Natural killer cell treated with Interleukin-12 subunit alpha and Interleukin-12 subunit beta and Interleukin-15 and Interleukin-18, amount 100 ng/mL, for 72 hours (primary cell): ENCODE measurements around the gene RNF128. TPM values are rescaled to one million over a fixed set of nuclear protein-coding genes. Genes with fewer than 3 reads are reported as not detected.
"Not testable (repeated sequence)": the region's sequence is repeated elsewhere in the genome, so short reads cannot be mapped to it uniquely, and the experiment has no call there.

Experiments
- ATAC-seq, 2 donors: fragments of 150-1000 bp; cut with Tn5 transposase in 1 of 2; sonication (Bioruptor Pico), chemical (Tn5 transposase) in 1 of 2; 2 replicates each; pipeline ENCODE4 v1.10.0; 2021
- DNase-seq: peaks from one replicate; pipeline ENCODE4 v3.0.0; 2022; ENCODE audit warnings: low spot score
- H3K27ac Mint-ChIP-seq, 2 donors: 1 replicate in 1 of 2; 2 replicates in 1 of 2; pipeline ENCODE4 v1.8.0; 2022; ENCODE audit warnings: mixed read lengths in 2 of 2, mild to moderate bottlenecking in 1 of 2, moderate library complexity in 1 of 2
- H3K27me3 Mint-ChIP-seq, 2 donors: 1 replicate in 1 of 2; 2 replicates in 1 of 2; pipeline ENCODE4 v1.8.0; 2022; ENCODE audit warnings: mixed read lengths in 2 of 2
- H3K36me3 Mint-ChIP-seq: one replicate; pipeline ENCODE4 v1.8.0; 2022; ENCODE audit warnings: mixed read lengths
- H3K4me1 Mint-ChIP-seq, 2 donors: 1 replicate in 1 of 2; 2 replicates in 1 of 2; pipeline ENCODE4 v1.8.0; 2022; ENCODE audit warnings: low read depth in 2 of 2, mixed read lengths in 2 of 2, mild to moderate bottlenecking in 1 of 2
- H3K4me3 Mint-ChIP-seq: one replicate; pipeline ENCODE4 v1.8.0; 2022; ENCODE audit warnings: mixed read lengths
- H3K9me3 Mint-ChIP-seq: 2 replicates; pipeline ENCODE4 v1.8.0; 2022; ENCODE audit warnings: mixed read lengths
- total RNA-seq, 2 donors: library from RNA; stranded (reverse); gene quantifications; one replicate each; pipeline ENCODE4 v1.2.3, GENCODE V29; 2022

The RNF128 gene
- total RNA-seq, 2 donors from 2014 or later, result not detected

DNA sequence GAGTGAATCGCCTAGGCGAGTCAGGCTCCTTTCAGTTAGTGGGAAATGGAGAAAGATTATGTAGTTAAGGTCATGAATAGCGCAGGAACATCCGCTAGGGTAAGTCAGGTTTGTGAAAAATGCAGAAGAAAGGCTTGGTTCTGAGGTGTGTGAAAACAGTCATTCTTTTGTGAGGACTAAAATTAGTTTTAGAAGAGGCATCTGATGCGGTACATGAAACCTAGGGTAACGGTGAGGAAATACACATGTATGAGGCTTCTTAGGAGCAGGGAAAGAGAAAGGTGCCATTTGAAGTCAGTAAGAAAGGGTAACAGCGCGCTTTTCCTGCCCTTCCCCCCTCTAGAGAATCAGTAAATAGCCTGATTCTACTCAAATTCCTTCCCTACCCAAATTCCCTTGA, 570 bp upstream of the RNF128 start:
- Mint-ChIP-seq H3K9me3 (no peaks in the 10 kb centered on the region), H3K27me3 (peaks cover 32 to 42% of the 10 kb centered on the region in 2 donors), H3K27ac (no peak overlapping the region), H3K36me3 (no peaks in the 10 kb centered on the region), H3K4me3 (no peak overlapping the region), H3K4me1 (no peaks in the 10 kb centered on the region)
- DNase-seq (no peak), ATAC-seq (no peak)

DNA sequence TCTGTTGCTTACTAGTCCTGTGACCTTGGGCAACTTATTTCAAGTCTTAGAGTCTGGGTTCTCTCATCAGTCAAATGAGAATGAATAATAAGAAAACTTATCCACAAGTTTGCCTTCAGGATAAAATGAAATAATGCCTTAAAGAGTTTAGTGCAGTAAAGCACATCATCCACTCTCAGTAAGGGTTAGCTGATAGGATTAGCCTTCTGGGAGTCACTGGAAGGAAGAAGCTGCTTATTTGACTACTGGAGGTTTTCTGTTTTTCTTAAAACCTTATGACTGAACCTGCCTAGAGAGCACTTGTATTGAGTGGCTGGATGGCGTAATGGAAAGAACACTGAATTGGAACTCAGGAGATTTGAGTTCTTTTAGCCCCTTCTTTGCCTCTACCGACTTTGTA, 1.8 kb downstream of the RNF128 start:
- H3K27ac Mint-ChIP-seq, result no peak overlapping the region
- H3K4me3 Mint-ChIP-seq, result no peak overlapping the region
- H3K4me1 Mint-ChIP-seq, result no peaks in the 10 kb centered on the region
- no peak for DNase-seq
- H3K9me3 Mint-ChIP-seq, result no peaks in the 10 kb centered on the region
- peaks cover 30 to 43% of the 10 kb centered on the region in 2 donors for H3K27me3 Mint-ChIP-seq
- no peaks in the 10 kb centered on the region for H3K36me3 Mint-ChIP-seq
- ATAC-seq, result no peak

DNA sequence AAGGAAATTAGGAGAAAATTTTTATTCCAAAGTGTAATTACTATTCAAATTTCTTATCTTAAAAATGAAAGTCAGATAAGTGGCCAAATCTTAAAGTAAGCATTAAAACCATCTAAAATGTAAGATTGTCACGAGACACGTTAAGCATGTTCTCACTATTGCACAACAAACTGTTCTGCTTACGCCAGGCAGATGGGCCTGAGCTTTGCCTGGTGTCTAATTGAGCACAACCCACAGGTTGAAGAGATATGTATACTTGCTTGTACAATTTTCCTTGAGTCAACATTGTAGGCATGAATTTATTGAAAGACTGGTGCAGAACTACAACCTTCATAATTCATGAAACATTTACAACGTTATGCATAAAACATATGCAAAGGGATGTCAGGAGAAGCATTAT, 3.9 kb downstream of the RNF128 start:
- DNase-seq (no peak), ATAC-seq (no peak)
- peaks cover 20 to 26% of the 10 kb centered on the region in 2 donors for H3K27me3 Mint-ChIP-seq
- no peaks in the 10 kb centered on the region for H3K36me3 Mint-ChIP-seq
- H3K9me3 Mint-ChIP-seq, result no peaks in the 10 kb centered on the region
- H3K4me1 Mint-ChIP-seq, result no peaks in the 10 kb centered on the region
- no peak overlapping the region for H3K27ac Mint-ChIP-seq
- H3K4me3 Mint-ChIP-seq, result no peak overlapping the region

DNA sequence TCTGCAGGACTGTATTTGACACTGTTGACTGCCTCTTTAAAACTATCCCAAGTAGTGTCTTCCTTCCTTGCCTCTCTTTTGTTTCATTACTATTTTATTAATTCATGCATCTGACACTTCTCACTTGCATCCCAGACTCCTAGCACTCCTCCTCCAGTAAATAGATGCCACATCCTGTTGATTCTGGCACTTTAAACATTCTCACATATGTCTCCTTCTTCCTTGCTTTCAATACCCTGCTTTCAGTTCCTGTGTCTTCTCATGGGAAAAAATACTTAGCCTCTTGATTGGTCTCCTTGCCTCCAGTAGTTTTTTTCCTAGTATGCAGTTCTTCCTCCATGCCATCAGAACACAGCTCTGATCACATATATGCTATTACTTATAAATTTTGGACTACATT, 5.1 kb downstream of the RNF128 start:
- no peaks in the 10 kb centered on the region for H3K9me3 Mint-ChIP-seq
- no peak overlapping the region for H3K4me3 Mint-ChIP-seq
- H3K27me3 Mint-ChIP-seq, result peaks cover 20% of the 10 kb centered on the region in 2 donors
- ATAC-seq, result no peak
- H3K36me3 Mint-ChIP-seq, result no peaks in the 10 kb centered on the region
- no peaks in the 10 kb centered on the region for H3K4me1 Mint-ChIP-seq
- no peak overlapping the region for H3K27ac Mint-ChIP-seq
- no peak for DNase-seq

DNA sequence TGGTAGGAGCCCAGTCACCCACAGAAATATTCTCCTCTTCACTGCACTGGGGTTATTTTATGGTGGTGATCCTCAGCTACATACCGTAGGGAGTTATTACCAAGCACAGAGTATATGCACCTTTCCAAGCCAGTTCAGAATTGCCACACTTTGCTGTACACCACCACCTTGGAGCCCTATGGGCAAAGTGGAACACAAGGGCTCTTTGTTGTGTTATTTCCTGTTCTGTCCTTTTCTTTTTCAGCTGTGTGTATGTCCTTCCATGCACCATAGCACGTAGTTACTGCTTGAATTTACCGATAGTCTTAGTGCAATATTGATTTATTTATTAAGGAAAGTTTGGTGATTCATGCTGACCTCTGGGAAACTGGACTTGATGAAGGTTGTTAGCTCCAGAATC, 8.3 kb downstream of the RNF128 start:
- Mint-ChIP-seq H3K36me3 (no peaks in the 10 kb centered on the region), H3K9me3 (no peaks in the 10 kb centered on the region), H3K27me3 (peaks cover 13 to 20% of the 10 kb centered on the region in 2 donors), H3K27ac (no peak overlapping the region), H3K4me1 (no peaks in the 10 kb centered on the region), H3K4me3 (no peak overlapping the region)
- DNase-seq (no peak), ATAC-seq (no peak)

DNA sequence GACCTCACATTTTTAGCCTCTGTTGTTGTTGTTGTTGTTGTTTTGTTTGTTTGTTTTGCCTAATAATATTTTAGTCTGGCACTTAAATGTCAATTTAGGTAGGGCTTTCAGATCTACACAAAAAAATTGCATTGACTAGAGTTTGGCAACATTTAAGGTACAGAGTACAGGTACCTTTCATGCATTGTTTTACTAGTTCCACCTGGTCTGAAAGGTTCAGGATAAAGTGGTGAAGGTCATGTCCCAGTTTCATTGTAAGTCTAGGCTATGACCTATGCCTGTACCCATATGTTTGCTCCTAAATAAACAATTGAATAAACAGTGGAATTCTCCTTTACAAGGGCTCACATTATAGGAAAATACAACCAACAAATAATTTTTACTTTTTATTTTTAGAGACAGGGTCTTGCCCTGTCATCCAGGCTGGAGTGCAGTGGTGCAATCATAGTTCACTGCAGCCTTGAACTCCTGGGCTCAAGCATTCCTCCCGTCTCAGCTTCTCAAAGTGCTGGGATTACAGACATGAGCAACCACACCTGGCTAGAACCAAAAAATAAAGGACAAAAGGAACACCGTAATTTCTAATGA, 13.8 kb downstream of the RNF128 start:
- Mint-ChIP-seq H3K27me3 (peaks cover 0 to 15% of the 10 kb centered on the region in 2 donors), H3K4me3 (no peak overlapping the region), H3K27ac (no peak overlapping the region), H3K4me1 (no peaks in the 10 kb centered on the region), H3K9me3 (no peaks in the 10 kb centered on the region), H3K36me3 (no peaks in the 10 kb centered on the region)
- DNase-seq (no peak), ATAC-seq (no peak)

DNA sequence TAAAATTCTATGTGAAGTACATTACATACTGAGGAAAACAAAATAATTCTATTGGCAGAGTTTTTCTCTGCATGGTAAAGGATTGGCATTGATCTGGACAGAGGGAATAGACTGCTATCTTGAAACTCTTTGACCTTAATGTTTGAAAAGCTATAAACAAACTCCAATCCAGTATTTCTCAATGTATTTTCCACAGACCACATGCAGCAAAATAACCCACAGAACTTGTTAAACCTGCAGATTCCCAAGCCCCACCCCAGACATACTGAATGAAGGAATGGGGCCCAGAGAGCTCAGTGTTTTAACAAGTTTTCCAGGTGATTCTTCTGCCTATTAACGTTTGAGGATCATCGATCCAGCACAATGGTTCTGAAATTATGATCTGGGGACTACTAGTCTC, 15.7 kb downstream of the RNF128 start:
- no peak for ATAC-seq
- Mint-ChIP-seq H3K4me1 (no peaks in the 10 kb centered on the region), H3K9me3 (no peaks in the 10 kb centered on the region), H3K36me3 (no peaks in the 10 kb centered on the region), H3K27me3 (peaks cover 0 to 10% of the 10 kb centered on the region in 2 donors), H3K27ac (no peak overlapping the region), H3K4me3 (no peak overlapping the region)
- DNase-seq, result no peak

DNA sequence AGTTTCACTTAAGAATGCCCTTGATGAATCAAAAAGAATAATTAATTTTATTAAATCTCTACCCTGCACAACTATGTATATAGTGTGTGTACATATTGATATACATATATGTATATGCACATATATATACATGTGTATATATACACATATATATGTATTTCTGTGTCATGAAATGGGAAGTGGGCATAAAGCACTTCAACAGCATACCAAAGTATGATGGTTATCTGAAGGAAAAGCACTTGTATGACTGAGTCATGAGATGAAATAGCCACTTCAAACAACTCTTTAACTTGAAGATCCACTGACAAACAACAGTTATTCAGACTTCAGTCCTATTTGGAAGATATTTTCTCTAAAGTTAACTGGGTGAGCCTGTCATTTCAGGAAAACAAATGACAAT, 16.3 kb downstream of the RNF128 start:
- Mint-ChIP-seq H3K4me1 (no peaks in the 10 kb centered on the region), H3K4me3 (no peak overlapping the region), H3K27me3 (peaks cover 0 to 10% of the 10 kb centered on the region in 2 donors), H3K27ac (no peak overlapping the region), H3K36me3 (no peaks in the 10 kb centered on the region), H3K9me3 (no peaks in the 10 kb centered on the region)
- ATAC-seq (no peak), DNase-seq (no peak)

DNA sequence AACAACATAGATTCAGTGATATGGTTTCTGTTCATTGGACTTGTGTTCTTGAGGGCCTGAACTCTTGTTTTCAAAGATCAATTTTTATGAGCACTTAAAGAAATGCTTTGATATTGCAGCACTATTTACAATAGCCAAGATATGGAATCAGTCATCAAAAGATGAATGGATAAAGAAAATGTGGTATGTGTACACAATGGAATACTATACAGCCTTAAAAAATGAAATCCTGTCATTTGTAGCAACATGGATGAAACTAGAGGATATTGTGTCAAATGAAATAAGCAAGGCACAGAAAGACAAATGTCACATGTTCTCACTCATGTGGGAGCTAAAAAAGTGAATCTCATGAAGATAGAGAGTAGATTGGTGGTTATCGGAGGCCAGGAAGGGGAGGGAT, 21.9 kb downstream of the RNF128 start:
- H3K4me1 Mint-ChIP-seq, result no peaks in the 10 kb centered on the region
- H3K27me3 Mint-ChIP-seq, result peaks cover 11 to 16% of the 10 kb centered on the region in 2 donors
- ATAC-seq (no peak), DNase-seq (no peak)
- H3K9me3 Mint-ChIP-seq, result peaks cover 4% of the 10 kb centered on the region
- peaks cover 4% of the 10 kb centered on the region for H3K36me3 Mint-ChIP-seq
- H3K27ac Mint-ChIP-seq, result no peak overlapping the region
- H3K4me3 Mint-ChIP-seq, result no peak overlapping the region

DNA sequence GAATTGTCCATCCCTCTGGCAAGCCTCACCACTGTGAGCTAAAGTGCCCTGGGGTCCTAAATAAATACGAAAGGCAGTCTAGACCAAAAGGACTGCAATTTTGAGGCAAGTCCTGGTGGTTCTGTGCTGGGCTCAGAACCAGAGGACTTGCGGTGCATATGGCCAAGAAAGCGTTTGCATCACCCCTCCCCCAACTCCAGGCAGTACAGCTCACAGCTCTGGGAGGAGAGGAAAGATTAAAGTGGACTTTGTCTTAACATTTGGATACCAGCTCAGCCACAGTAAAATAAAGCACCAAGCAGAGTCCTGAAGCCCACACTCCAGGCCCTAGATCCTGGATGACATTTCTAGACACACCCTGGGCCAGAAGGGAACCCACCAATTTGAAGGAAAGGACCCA, 24.9 kb downstream of the RNF128 start:
- Mint-ChIP-seq H3K4me3 (no peak overlapping the region), H3K9me3 (peaks cover 4% of the 10 kb centered on the region), H3K4me1 (no peaks in the 10 kb centered on the region), H3K27ac (no peak overlapping the region), H3K27me3 (peaks cover 18% of the 10 kb centered on the region in 2 donors), H3K36me3 (peaks cover 4% of the 10 kb centered on the region)
- DNase-seq (no peak), ATAC-seq (no peak)

DNA sequence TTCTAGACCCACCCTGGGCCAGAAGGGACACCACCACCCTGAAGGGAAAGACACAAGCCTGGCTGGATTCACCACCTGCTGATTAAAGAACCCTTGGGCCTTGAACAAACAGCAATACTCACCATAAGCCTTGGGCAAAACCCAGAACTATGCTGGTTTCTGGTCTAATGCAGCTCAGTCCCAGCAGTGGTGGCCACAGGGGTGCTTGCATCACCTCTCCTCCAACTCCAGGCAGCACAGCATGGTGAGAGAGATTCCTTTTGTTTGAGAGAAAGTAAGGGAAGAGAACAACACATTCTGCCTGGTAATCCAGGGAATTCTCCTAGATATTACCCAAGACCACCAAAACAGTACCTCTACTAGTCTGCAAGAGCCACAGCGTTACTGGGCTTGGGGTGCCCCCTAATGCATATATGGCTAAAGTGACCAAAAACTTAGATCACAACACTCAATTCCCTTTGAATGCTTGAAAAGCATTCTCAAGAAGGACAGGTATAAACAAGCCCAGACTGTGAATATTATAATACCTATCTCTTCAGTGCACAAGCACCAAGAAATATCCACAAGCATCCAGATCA, 25.7 kb downstream of the RNF128 start:
- H3K4me3 Mint-ChIP-seq, result no peak overlapping the region
- no peak overlapping the region for H3K27ac Mint-ChIP-seq
- H3K4me1 Mint-ChIP-seq, result no peaks in the 10 kb centered on the region
- H3K27me3 Mint-ChIP-seq, result peaks cover 18% of the 10 kb centered on the region in 2 donors
- peaks cover 4% of the 10 kb centered on the region for H3K36me3 Mint-ChIP-seq
- DNase-seq (no peak), ATAC-seq (no peak)
- H3K9me3 Mint-ChIP-seq, result peaks cover 4% of the 10 kb centered on the region

DNA sequence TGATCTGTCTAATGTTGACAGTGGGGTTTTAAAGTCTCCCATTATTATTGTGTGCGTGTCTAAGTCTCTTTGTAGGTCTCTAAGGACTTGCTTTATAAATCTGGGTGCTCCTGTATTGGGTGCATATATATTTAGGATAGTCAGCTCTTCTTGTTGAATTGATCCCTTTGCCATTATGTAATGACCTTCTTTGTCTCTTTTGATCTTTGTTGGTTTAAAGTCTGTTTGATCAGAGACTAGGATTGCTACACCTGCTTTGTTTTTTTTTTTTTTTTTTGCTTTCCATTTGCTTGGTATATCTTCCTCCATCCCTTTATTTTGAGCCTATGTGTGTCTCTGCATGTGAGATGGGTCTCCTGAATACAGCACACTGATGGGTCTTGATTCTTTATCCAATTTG, 42.8 kb downstream of the RNF128 start:
- not testable (repeated sequence) for ATAC-seq, DNase-seq, H3K4me1 Mint-ChIP-seq, H3K9me3 Mint-ChIP-seq, H3K4me3 Mint-ChIP-seq, H3K27ac Mint-ChIP-seq, H3K36me3 Mint-ChIP-seq
- H3K27me3 Mint-ChIP-seq, result peaks cover 12 to 13% of the 10 kb centered on the region in 2 donors

DNA sequence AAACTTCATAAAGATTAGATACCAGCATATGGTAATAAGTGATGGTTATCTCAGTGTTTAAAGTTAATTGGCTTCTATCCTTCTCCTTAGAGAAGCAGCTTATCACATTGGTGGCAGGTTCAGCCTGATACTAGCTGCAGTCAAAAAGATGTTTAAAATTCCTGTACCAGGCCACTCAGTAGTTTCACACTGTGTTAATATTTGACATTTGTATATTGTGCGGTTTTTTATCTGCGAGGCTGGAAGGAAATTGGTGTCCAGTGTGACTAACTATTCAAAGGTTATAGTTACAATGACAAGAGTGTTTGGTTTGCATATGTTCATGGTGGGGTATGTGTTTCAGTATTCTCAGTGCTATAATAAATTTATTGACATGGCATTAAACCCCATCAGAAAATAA, 48.5 kb downstream of the RNF128 start:
- Mint-ChIP-seq H3K27me3 (peaks cover 7 to 19% of the 10 kb centered on the region in 2 donors), H3K27ac (no peak overlapping the region), H3K9me3 (no peaks in the 10 kb centered on the region), H3K4me1 (no peaks in the 10 kb centered on the region), H3K36me3 (no peaks in the 10 kb centered on the region), H3K4me3 (no peak overlapping the region)
- no peak for DNase-seq
- ATAC-seq, result no peak

DNA sequence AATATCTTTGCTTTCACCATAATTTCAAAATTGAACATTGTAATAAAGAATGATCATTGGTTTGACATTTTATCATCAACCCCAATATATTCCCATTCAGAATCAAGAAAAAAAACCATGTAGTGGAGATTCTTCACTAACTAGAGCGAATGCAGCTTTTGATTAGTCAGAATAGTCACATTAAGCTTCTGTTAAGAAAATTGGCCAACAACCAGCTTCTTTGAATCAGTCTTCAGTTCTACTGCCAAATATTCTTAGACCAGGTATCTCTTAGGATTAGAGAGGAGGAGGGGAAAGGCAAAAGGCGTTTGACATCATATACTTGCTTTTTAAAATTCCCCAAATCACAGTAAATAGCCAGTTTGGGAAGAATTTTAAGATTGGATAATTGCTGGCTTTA, 53.8 kb downstream of the RNF128 start:
- Mint-ChIP-seq H3K27me3 (peaks cover 4 to 16% of the 10 kb centered on the region in 2 donors), H3K9me3 (no peaks in the 10 kb centered on the region), H3K4me3 (no peak overlapping the region), H3K36me3 (no peaks in the 10 kb centered on the region), H3K4me1 (no peaks in the 10 kb centered on the region), H3K27ac (no peak overlapping the region)
- ATAC-seq (no peak), DNase-seq (no peak)
